Mesothelial cell of epicardium (in vitro differentiated cells): ENCODE data around the gene SLC27A5. TPM values are rescaled to one million over a fixed set of nuclear protein-coding genes. Genes with fewer than 3 reads are reported as not detected.

Source experiments
- DNase-seq, 2 experiments: peaks; one replicate each; pipeline ENCODE4 v3.0.0; 2021; ENCODE audit warnings: low spot score in 2 of 2; ENCODE audit not compliant: unreplicated experiment in 2 of 2
- H3K27ac Mint-ChIP-seq: 2 replicates; pipeline ENCODE4 v1.8.0; 2021; ENCODE audit warnings: mixed read lengths
- H3K27me3 Mint-ChIP-seq: 2 replicates; pipeline ENCODE4 v1.8.0; 2021; ENCODE audit warnings: low read depth, mixed read lengths
- H3K36me3 Mint-ChIP-seq: 2 replicates; pipeline ENCODE4 v1.8.0; 2021; ENCODE audit warnings: mixed read lengths
- H3K4me1 Mint-ChIP-seq: 2 replicates; pipeline ENCODE4 v1.8.0; 2021; ENCODE audit warnings: mixed read lengths
- H3K4me3 Mint-ChIP-seq: 2 replicates; pipeline ENCODE4 v1.8.0; 2021; ENCODE audit warnings: mild to moderate bottlenecking, moderate library complexity, mixed read lengths
- H3K9me3 Mint-ChIP-seq: 2 replicates; pipeline ENCODE4 v1.8.0; 2021; ENCODE audit warnings: mixed read lengths
- total RNA-seq: library from RNA; stranded (reverse); gene quantifications from 3 replicates; pipeline ENCODE4 v1.2.1, GENCODE V29; 2021
- TF ChIP-seq, protein P1 (sequence below): fragments of 200-600 bp; sonication (generic); IDR thresholded peaks from one replicate; pipeline ENCODE4 v1.5.0; 2021; ENCODE audit warnings: antibody characterized with exemption; ENCODE audit not compliant: unreplicated experiment

Gene SLC27A5
- total RNA-seq, 1 donor from 2014 or later, result 14.2 TPM

DNA sequence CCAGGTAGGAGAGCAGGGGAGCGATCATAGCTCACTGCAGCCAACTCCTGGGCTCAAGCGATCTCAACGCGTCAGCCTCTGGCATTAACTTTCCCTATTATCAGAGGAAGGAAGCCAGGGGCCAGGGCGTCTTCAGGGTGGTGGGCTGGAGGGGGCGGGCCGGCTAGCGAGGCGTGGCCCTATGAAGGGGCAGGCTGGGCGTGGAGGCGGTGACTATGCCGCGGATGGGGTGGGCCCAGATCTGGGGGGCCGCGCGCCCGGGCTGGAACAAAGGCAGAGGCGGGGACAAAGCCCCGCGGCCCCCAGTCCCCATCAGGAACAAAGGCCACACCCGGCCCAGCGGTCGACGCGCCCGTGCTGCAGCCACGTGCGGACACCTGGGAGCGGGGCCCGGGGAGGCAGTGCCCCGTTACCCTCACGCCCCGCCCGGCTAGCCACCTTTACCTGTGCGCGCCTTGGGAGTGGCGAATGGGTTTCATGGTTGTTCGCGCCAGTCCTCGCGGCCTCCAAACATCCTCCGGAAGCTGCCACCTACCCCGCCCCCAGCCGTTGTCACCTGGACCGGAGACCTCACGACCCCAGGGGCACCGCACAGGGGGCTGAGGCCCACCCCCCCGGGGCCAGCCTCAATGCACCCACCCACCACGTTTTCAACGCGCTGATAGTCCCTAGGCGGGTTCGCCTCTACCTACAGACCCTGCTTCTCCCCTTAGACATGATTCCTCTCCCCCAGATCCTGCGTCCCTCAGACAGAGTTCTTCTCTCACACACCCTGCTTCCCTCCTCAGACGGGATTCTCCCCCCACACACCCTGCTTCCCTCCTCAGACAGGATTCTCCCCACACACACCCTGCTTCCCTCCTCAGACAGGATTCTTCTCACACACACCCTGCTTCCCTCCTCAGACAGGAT lies 26.7 kb upstream of the SLC27A5 start:
- DNase-seq, result peak; percentile 61 to 79
- H3K36me3 Mint-ChIP-seq, result no peaks in the 10 kb centered on the region
- H3K9me3 Mint-ChIP-seq, result no peaks in the 10 kb centered on the region
- peak overlapping the region; percentile 69 for H3K4me3 Mint-ChIP-seq
- H3K27me3 Mint-ChIP-seq, result peaks cover 28% of the 10 kb centered on the region
- peak overlapping the region; percentile 97 for H3K27ac Mint-ChIP-seq
- TF ChIP-seq, protein P1, sequence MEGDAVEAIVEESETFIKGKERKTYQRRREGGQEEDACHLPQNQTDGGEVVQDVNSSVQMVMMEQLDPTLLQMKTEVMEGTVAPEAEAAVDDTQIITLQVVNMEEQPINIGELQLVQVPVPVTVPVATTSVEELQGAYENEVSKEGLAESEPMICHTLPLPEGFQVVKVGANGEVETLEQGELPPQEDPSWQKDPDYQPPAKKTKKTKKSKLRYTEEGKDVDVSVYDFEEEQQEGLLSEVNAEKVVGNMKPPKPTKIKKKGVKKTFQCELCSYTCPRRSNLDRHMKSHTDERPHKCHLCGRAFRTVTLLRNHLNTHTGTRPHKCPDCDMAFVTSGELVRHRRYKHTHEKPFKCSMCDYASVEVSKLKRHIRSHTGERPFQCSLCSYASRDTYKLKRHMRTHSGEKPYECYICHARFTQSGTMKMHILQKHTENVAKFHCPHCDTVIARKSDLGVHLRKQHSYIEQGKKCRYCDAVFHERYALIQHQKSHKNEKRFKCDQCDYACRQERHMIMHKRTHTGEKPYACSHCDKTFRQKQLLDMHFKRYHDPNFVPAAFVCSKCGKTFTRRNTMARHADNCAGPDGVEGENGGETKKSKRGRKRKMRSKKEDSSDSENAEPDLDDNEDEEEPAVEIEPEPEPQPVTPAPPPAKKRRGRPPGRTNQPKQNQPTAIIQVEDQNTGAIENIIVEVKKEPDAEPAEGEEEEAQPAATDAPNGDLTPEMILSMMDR, result no peak
- peaks cover 7% of the 10 kb centered on the region for H3K4me1 Mint-ChIP-seq

DNA sequence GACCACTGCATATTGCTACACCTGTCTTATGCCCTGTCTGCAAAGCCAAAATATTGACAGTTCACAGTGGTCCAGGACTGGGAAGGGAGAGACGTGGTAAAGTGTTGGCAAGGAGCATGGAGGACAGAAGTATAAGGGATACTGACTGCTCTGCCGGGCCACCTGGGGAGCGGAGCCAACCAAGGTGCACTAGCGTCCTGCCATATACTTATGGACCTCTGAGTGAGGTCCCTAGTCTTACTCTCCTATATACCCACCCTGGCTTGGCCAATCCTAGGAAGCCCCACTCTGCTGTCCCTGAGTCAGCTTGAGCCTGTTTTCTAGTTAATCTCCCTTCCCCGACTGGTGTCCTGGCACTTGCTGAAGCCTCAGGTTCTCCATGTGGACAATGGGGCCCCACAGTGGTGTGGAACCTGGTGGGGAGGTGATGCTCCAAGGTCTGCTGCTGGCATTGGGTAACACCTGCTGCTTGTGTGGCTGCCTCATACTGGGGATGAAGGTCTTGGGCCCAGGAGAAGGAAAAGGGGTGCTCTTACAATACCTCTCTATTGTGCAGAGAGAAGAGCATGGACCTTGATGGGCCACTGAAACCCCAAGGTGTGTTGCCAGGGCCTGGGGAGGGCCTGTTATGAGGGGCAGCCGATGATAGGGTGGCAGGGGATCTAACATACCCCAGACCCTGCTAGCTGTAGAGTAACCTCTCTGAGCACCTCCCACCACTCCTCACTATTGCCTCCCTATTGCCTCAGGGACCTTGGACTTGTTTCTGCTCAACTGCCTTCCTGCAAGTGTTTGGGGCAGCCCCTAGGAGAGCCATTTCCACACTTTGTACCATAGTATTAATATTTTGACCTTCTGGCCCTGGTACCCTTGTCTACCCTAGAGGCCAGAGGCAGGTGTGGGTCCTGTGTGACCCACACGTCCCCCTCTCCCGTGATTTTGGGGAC lies 25.3 kb upstream of the SLC27A5 start:
- TF ChIP-seq, protein P1, result no peak
- peak overlapping the region; percentile 69 for H3K4me3 Mint-ChIP-seq
- H3K4me1 Mint-ChIP-seq, result peaks cover 5% of the 10 kb centered on the region
- H3K27ac Mint-ChIP-seq, result no peak overlapping the region
- H3K9me3 Mint-ChIP-seq, result no peaks in the 10 kb centered on the region
- no peaks in the 10 kb centered on the region for H3K36me3 Mint-ChIP-seq
- H3K27me3 Mint-ChIP-seq, result peaks cover 23% of the 10 kb centered on the region
- no peak for DNase-seq

DNA sequence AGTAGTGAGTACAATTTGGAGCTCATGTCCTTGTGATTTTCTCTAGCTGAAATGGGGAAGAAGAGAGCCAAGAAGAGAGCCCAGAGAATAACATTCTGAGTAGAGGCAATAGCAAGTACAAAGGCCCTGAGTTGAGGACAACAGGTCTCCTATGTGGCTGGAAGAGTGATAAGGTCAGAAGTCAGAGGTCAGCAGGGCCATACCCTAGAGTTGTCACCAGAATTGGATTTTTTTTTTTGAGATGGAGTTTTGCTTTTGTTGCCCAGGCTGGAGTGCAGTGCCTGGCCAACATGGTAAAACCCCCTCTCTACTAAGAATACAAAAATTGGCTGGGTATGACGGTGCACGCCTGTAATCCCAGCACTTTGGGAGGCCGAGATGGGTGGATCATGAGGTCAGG lies 24.1 kb upstream of the SLC27A5 start:
- Mint-ChIP-seq H3K4me3 (no peak overlapping the region), H3K27ac (no peak overlapping the region), H3K9me3 (no peaks in the 10 kb centered on the region), H3K4me1 (peaks cover 5% of the 10 kb centered on the region), H3K27me3 (peaks cover 28% of the 10 kb centered on the region), H3K36me3 (no peaks in the 10 kb centered on the region)
- TF ChIP-seq, protein P1, result no peak
- no peak for DNase-seq

DNA sequence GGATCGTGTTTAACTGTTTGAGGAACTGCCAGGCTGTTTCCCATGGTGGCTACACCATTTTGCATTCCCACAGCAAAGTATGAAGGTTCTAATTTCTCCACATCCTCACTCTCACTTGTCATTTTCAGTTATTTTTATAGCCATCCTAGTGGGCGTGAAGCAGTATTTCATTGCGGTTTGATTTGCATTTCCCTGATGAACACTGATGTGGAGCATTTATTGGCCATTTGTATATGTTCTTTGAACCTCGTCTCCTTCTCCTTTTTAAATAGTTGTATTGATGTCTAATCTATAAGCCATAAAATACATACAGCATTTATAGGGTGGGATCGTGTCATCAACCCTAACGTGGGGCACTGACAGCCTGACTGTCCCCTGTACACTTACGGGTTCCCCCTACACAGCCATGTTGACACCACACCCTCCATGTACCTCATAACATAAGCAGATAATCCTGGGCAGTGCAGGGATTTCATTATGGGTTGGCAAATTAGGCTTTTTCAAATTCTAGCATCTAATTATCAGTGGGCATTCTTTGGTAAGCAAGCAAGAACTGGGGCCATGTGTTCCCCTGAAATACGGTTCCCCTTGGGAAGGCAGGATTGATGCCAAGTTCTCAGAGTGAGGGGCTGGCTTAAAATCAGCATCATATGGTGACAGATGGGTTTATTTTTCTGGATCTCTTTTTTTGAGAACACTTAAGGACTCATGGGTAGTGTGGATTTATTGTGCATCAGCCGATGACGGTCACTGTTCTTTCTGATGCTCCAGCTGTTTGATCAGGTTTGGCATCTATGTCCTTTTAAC lies 19.4 kb upstream of the SLC27A5 start:
- Mint-ChIP-seq H3K4me1 (no peaks in the 10 kb centered on the region), H3K4me3 (no peak overlapping the region), H3K27ac (no peak overlapping the region), H3K9me3 (no peaks in the 10 kb centered on the region), H3K36me3 (no peaks in the 10 kb centered on the region), H3K27me3 (peaks cover 20% of the 10 kb centered on the region)
- no peak for DNase-seq
- TF ChIP-seq, protein P1, result no peak

DNA sequence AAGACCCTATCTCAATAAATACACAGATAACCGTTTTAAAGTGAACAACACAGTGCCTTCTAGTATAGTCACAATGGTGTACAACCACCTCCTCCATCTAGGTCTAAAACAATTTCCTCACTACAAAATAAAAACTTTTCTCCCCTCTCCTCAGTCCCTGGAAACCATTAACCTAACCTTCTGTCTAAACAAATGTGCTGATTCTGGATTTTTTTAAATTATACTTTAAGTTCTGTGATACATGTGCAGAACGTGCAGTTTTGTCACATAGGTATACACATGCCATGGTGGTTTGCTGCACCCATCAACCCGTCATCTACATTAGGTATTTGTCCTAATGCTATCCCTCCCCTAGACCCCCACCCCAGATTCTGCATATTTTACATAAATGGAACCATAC lies 17.6 kb upstream of the SLC27A5 start:
- H3K27me3 Mint-ChIP-seq, result peaks cover 20% of the 10 kb centered on the region
- no peaks in the 10 kb centered on the region for H3K9me3 Mint-ChIP-seq

More for the DNA sequence above, 17.6 kb upstream of the SLC27A5 start:
- TF ChIP-seq, protein P1, result no peak
- Mint-ChIP-seq H3K4me3 (no peak overlapping the region), H3K27ac (no peak overlapping the region), H3K4me1 (no peaks in the 10 kb centered on the region), H3K36me3 (no peaks in the 10 kb centered on the region)
- DNase-seq, result no peak
